Measurements from ENCODE around the gene WASF2.
A peak's percentile ranks its signal among the peaks of the same experiment; 100 is the strongest.
"Not testable (repeated sequence)": the region's sequence is repeated elsewhere in the genome, so short reads cannot be mapped to it uniquely, and the experiment has no call there.

WASF2 gene

GRCh38 chr1:27394925-27395324, 95.0 kb downstream of the WASF2 start:
- DNase-seq: peak; percentile 43

- DNase-seq: no peak
Observed at GRCh38 chr1:27394282-27394658, 95.7 kb downstream of the WASF2 start.

- DNase-seq: no peak
Observed at GRCh38 chr1:27393641-27394281, 96.2 kb downstream of the WASF2 start.

GRCh38 chr1:27392778-27393635, 97.0 kb downstream of the WASF2 start:
- no peak for DNase-seq

GRCh38 chr1:27392096-27392777, 97.7 kb downstream of the WASF2 start, which contains the start of gene GPR3:
GPR3 (plus strand) TSS chr1:27392622; CDS start chr1:27393799, 1,177 bp downstream.
- peak; percentile 93 for DNase-seq

- peak; percentile 57 for DNase-seq
Observed at GRCh38 chr1:27391511-27392095, 98.4 kb downstream of the WASF2 start.

GRCh38 chr1:27388337-27389005, 101.5 kb downstream of the WASF2 start:
- DNase-seq: peak; percentile 38

- DNase-seq: not testable (repeated sequence)
Observed at GRCh38 chr1:27384797-27385196, 105.2 kb downstream of the WASF2 start.

GRCh38 chr1:27383661-27384060, 106.3 kb downstream of the WASF2 start:
- DNase-seq: no peak

- DNase-seq: no peak
Observed at GRCh38 chr1:27383039-27383605, 106.8 kb downstream of the WASF2 start, which contains the start of gene CD164L2. CD164L2 (minus strand) TSS chr1:27383333; CDS start chr1:27383239, 94 bp downstream.

GRCh38 chr1:27381969-27382762, 107.8 kb downstream of the WASF2 start:
- no peak for DNase-seq

GRCh38 chr1:27380766-27381733, 108.9 kb downstream of the WASF2 start:
- no peak for DNase-seq

- no peak for DNase-seq
Observed at GRCh38 chr1:27380224-27380623, 109.7 kb downstream of the WASF2 start.

- no peak for DNase-seq
Observed at GRCh38 chr1:27379564-27380122, 110.3 kb downstream of the WASF2 start.

GRCh38 chr1:27377760-27378495, 112.0 kb downstream of the WASF2 start:
- DNase-seq: no peak

- DNase-seq: no peak
Observed at GRCh38 chr1:27374362-27375086, 115.4 kb downstream of the WASF2 start, which contains the start of gene FCN3. FCN3 (minus strand) TSS chr1:27374824; CDS start chr1:27374818, 6 bp downstream.

GRCh38 chr1:27372808-27373690, 116.9 kb downstream of the WASF2 start:
- no peak for DNase-seq

Measured in EL (cell line).